Esophagus muscularis mucosa (tissue), 3 donors: ENCODE results near the gene STK39.

Source experiments
- CTCF ChIP-seq, 3 experiments: fragments of 200-600 bp in 2 of 3; fragments of 450-650 bp in 1 of 3; sonication (generic) in 2 of 3; IDR thresholded peaks; one replicate each; pipeline ENCODE4 v1.5.1; 2017 to 2019; ENCODE audit warnings: antibody characterized with exemption in 3 of 3, mild to moderate bottlenecking in 2 of 3, moderate library complexity in 1 of 3
- POLR2A ChIP-seq: fragments of 450-650 bp; IDR thresholded peaks from one replicate; pipeline ENCODE4 v1.6.1; 2017; ENCODE audit warnings: antibody characterized with exemption, moderate library complexity, mild to moderate bottlenecking, low read depth

GRCh38 chr2:168295051-168295450 is 47.7 kb upstream of the STK39 start:
- no peak for TF ChIP-seq CTCF (IDR thresholded peaks at IDR 0.05)
- TF ChIP-seq POLR2A: no peak
